Osteoblast (primary cell): ENCODE measurements around the gene PDE4B. TPM values are rescaled to one million over a fixed set of nuclear protein-coding genes. Genes with fewer than 3 reads are reported as not detected.

ENCODE experiments used
- DNase-seq: peaks from one replicate; pipeline ENCODE4 v3.0.0; 2011; ENCODE audit warnings: low spot score, mixed read lengths; ENCODE audit not compliant: insufficient read length; ENCODE audit errors: missing footprints
- H2AFZ ChIP-seq: 2 replicates; pipeline ENCODE4 v1.6.0; 2011; ENCODE audit warnings: mild to moderate bottlenecking, low read length
- H3K27ac ChIP-seq: 2 replicates; pipeline ENCODE4 v1.5.1; 2011; ENCODE audit warnings: mild to moderate bottlenecking, low read depth, low read length, moderate library complexity
- H3K27me3 ChIP-seq: 2 replicates; pipeline ENCODE4 v1.6.0; 2012; ENCODE audit warnings: mild to moderate bottlenecking, control low read depth, inconsistent platforms, low read length, moderate library complexity; ENCODE audit not compliant: insufficient read depth
- H3K36me3 ChIP-seq: 2 replicates; pipeline ENCODE4 v1.5.1; 2011; ENCODE audit warnings: mild to moderate bottlenecking, low read length, control low read depth, moderate library complexity; ENCODE audit not compliant: insufficient read depth
- H3K4me1 ChIP-seq: 2 replicates; pipeline ENCODE4 v1.5.1; 2011; ENCODE audit warnings: mild to moderate bottlenecking, low read length, control low read depth, moderate library complexity; ENCODE audit not compliant: insufficient read depth
- H3K4me2 ChIP-seq: 2 replicates; pipeline ENCODE4 v1.6.0; 2011; ENCODE audit warnings: mild to moderate bottlenecking, low read length; ENCODE audit not compliant: insufficient read depth
- H3K4me3 ChIP-seq: fragments of 200-600 bp; sonication (generic); 3 replicates; pipeline ENCODE4 v1.5.1; 2012; ENCODE audit warnings: mild to moderate bottlenecking, low read length, inconsistent platforms; ENCODE audit not compliant: insufficient read depth
- H3K79me2 ChIP-seq: 2 replicates; pipeline ENCODE4 v1.6.0; 2012; ENCODE audit warnings: mild to moderate bottlenecking, low read length, control low read depth, inconsistent platforms; ENCODE audit not compliant: insufficient read depth
- H3K9me3 ChIP-seq: 2 replicates; pipeline ENCODE4 v1.5.1; 2011; ENCODE audit warnings: low read depth, low read length, control low read depth
- H4K20me1 ChIP-seq: 2 replicates; pipeline ENCODE4 v1.6.0; 2012; ENCODE audit warnings: mild to moderate bottlenecking, low read length, control low read depth; ENCODE audit not compliant: insufficient read depth
- CTCF ChIP-seq: IDR thresholded peaks from 2 replicates; pipeline ENCODE4 v1.5.1; 2011; ENCODE audit warnings: mild to moderate bottlenecking, low read depth, low read length, moderate library complexity; ENCODE audit errors: extremely low read depth
- total RNA-seq: library from RNA; depleted of rRNA; stranded (reverse); fragments of >200 nt; gene quantifications from 2 replicates; pipeline ENCODE4 v1.2.3, GENCODE V29; 2012

PDE4B gene
- total RNA-seq, 1 donor, result 21.4 TPM

- Histone ChIP-seq H3K27ac (no peak overlapping the region), H2AFZ (no peak overlapping the region), H3K4me3 (no peak overlapping the region), H3K36me3 (no peaks in the 10 kb centered on the region), H3K27me3 (no peaks in the 10 kb centered on the region), H3K79me2 (no peaks in the 10 kb centered on the region), H4K20me1 (no peaks in the 10 kb centered on the region), H3K9me3 (no peaks in the 10 kb centered on the region), H3K4me1 (peaks cover 22% of the 10 kb centered on the region), H3K4me2 (no peak overlapping the region)
- DNase-seq, result no peak
- no peak for TF ChIP-seq CTCF
These were observed 533.1 kb downstream of the PDE4B start for GRCh38 chr1:66325594-66326380.

- H3K9me3 ChIP-seq, result no peaks in the 10 kb centered on the region
- no peak overlapping the region for H3K27ac ChIP-seq
- H2AFZ ChIP-seq, result no peak overlapping the region
- peak; percentile 32 for DNase-seq
- peaks cover 33% of the 10 kb centered on the region for H3K4me1 ChIP-seq
- no peaks in the 10 kb centered on the region for H3K36me3 ChIP-seq
- H3K79me2 ChIP-seq, result no peaks in the 10 kb centered on the region
- H3K27me3 ChIP-seq, result no peaks in the 10 kb centered on the region
- H3K4me2 ChIP-seq, result no peak overlapping the region
- no peak for TF ChIP-seq CTCF
- H3K4me3 ChIP-seq, result no peak overlapping the region
- H4K20me1 ChIP-seq, result no peaks in the 10 kb centered on the region
These were observed 534.2 kb downstream of the PDE4B start for GRCh38 chr1:66326867-66327266.

GRCh38 chr1:66327588-66327987, 534.9 kb downstream of the PDE4B start:
- Histone ChIP-seq H4K20me1 (no peaks in the 10 kb centered on the region), H3K4me2 (no peak overlapping the region), H3K27ac (no peak overlapping the region), H3K36me3 (no peaks in the 10 kb centered on the region), H3K9me3 (no peaks in the 10 kb centered on the region), H3K79me2 (peaks cover 2% of the 10 kb centered on the region), H3K27me3 (no peaks in the 10 kb centered on the region), H3K4me1 (peaks cover 33% of the 10 kb centered on the region), H2AFZ (no peak overlapping the region), H3K4me3 (no peak overlapping the region)
- DNase-seq, result no peak
- no peak for TF ChIP-seq CTCF

- no peak overlapping the region for H3K27ac ChIP-seq
- no peaks in the 10 kb centered on the region for H4K20me1 ChIP-seq
- peaks cover 38% of the 10 kb centered on the region for H3K4me1 ChIP-seq
- H3K9me3 ChIP-seq, result no peaks in the 10 kb centered on the region
- no peak overlapping the region for H2AFZ ChIP-seq
- DNase-seq, result no peak
- H3K36me3 ChIP-seq, result no peaks in the 10 kb centered on the region
- no peak overlapping the region for H3K4me2 ChIP-seq
- no peak for TF ChIP-seq CTCF
- H3K27me3 ChIP-seq, result no peaks in the 10 kb centered on the region
- H3K79me2 ChIP-seq, result peaks cover 15% of the 10 kb centered on the region
- H3K4me3 ChIP-seq, result no peak overlapping the region
These were observed 536.2 kb downstream of the PDE4B start for GRCh38 chr1:66328896-66329295.
